Endothelial cell of umbilical vein (primary cell): ENCODE data around the gene BPIFA1. TPM values are rescaled to one million over a fixed set of nuclear protein-coding genes. Genes with fewer than 3 reads are reported as not detected.

Experiments
- BruUV-seq: library from RNA; stranded (reverse); fragments of 400-500 nt; replicated peaks from 2 replicates; lab custom pipeline; 2021; lab: Mats Ljungman, UMichigan
- CTCF ChIA-PET: fragments of 300-600, 350-600 bp; sonication (Branson Sonifier 250); formaldehyde crosslinking; loops from one replicate; lab custom pipeline; 2021; ENCODE audit warnings: antibody characterized with exemption, inconsistent platforms; lab: Charles Lee
- POLR2A ChIA-PET: fragments of 300-600, 350-600 bp; sonication (Branson Sonifier 250); formaldehyde crosslinking; loops from one replicate; lab custom pipeline; 2021; ENCODE audit warnings: antibody characterized with exemption, inconsistent platforms; lab: Charles Lee
- DNase-seq: peaks from one replicate; pipeline ENCODE4 v3.0.0-alpha.2; 2011; ENCODE audit warnings: low read depth, low spot score
- FAIRE-seq: peaks from 2 replicates; lab custom pipeline; 2011; peaks lifted over from hg19 to GRCh38; lab: Jason Lieb, UNC
- H2AFZ ChIP-seq: 2 replicates; pipeline ENCODE4 v1.6.0; 2012; ENCODE audit warnings: low read depth, low read length, control low read depth, inconsistent platforms
- H3K27ac ChIP-seq: 2 replicates; pipeline ENCODE4 v1.5.1; 2011; ENCODE audit warnings: low read depth, mild to moderate bottlenecking, control low read depth, low read length, moderate library complexity; ENCODE audit not compliant: insufficient read depth
- H3K27me3 ChIP-seq, 2 experiments: 2 replicates each; pipeline versions ENCODE4 v1.6.0 to v1.6.1; 2011; ENCODE audit warnings: low read length in 2 of 2, mixed read lengths in 1 of 2; ENCODE audit not compliant: control insufficient read depth in 2 of 2, insufficient read depth in 2 of 2
- H3K36me3 ChIP-seq, 2 experiments: 2 replicates in 1 of 2; 3 replicates in 1 of 2; pipeline ENCODE4 v1.5.1; 2011; ENCODE audit warnings: low read length in 2 of 2, mild to moderate bottlenecking in 1 of 2, moderate library complexity in 1 of 2; ENCODE audit not compliant: control insufficient read depth in 2 of 2, insufficient read depth in 2 of 2; ENCODE audit errors: extremely low read depth in 1 of 2
- H3K4me1 ChIP-seq: 3 replicates; pipeline ENCODE4 v1.5.1; 2011; ENCODE audit warnings: mild to moderate bottlenecking, low read length; ENCODE audit not compliant: control insufficient read depth, insufficient read depth; ENCODE audit errors: extremely low read depth
- H3K4me2 ChIP-seq: 2 replicates; pipeline ENCODE4 v1.6.1; 2011; ENCODE audit warnings: low read length, control low read depth, mixed read lengths; ENCODE audit not compliant: insufficient read depth
- H3K4me3 ChIP-seq, 3 experiments: fragments of 200-600 bp in 1 of 3; sonication (generic), shearing (Covaris generic) in 1 of 3; replicated peaks in 1 of 3; 2 replicates each; pipeline ENCODE4 v1.5.1; 2011 to 2016; ENCODE audit warnings: control low read depth in 3 of 3, low read length in 3 of 3, mild to moderate bottlenecking in 2 of 3, inconsistent platforms in 1 of 3, low read depth in 1 of 3, moderate library complexity in 1 of 3; ENCODE audit not compliant: insufficient read depth in 1 of 3
- H3K79me2 ChIP-seq: 2 replicates; pipeline ENCODE4 v1.6.0; 2012; ENCODE audit warnings: low read length, inconsistent platforms; ENCODE audit not compliant: control insufficient read depth, insufficient read depth
- H3K9ac ChIP-seq: replicated peaks from 2 replicates; pipeline ENCODE3; 2011; ENCODE audit warnings: low read length, control low read depth; ENCODE audit not compliant: insufficient read depth; ENCODE audit errors: extremely low read depth
- H3K9me1 ChIP-seq: replicated peaks from 3 replicates; pipeline ENCODE4 v1.6.0; 2011; ENCODE audit warnings: mild to moderate bottlenecking, low read length; ENCODE audit not compliant: control insufficient read depth, insufficient read depth; ENCODE audit errors: extremely low read depth
- H3K9me3 ChIP-seq: replicated peaks from 2 replicates; pipeline ENCODE4 v1.5.1; 2012; ENCODE audit warnings: low read length, inconsistent platforms; ENCODE audit not compliant: control insufficient read depth, insufficient read depth
- H4K20me1 ChIP-seq: replicated peaks from 2 replicates; pipeline ENCODE3; 2011; ENCODE audit warnings: mild to moderate bottlenecking, low read length; ENCODE audit not compliant: control insufficient read depth, insufficient read depth; ENCODE audit errors: extremely low read depth
- CTCF ChIP-seq, 2 donors: IDR thresholded peaks; 1 replicate in 1 of 2; 2 replicates in 1 of 2; pipeline ENCODE4 v1.5.1; 2011; ENCODE audit warnings: low read length in 2 of 2, mild to moderate bottlenecking in 2 of 2, moderate library complexity in 2 of 2, control low read depth in 1 of 2, inconsistent platforms in 1 of 2, low read depth in 1 of 2; ENCODE audit not compliant: insufficient read depth in 1 of 2; ENCODE audit errors: extremely low read depth in 1 of 2
- EZH2 ChIP-seq: IDR thresholded peaks from 2 replicates; pipeline ENCODE4 v1.6.1; 2012; ENCODE audit warnings: borderline replicate concordance, low read depth, mild to moderate bottlenecking, moderate library complexity, low read length, inconsistent platforms; ENCODE audit not compliant: severe bottlenecking
- FOS ChIP-seq: IDR thresholded peaks from 2 replicates; pipeline ENCODE4 v1.6.1; 2011; ENCODE audit warnings: mild to moderate bottlenecking, low read length, moderate library complexity, borderline replicate concordance; ENCODE audit not compliant: insufficient read depth
- GATA2 ChIP-seq: IDR thresholded peaks from 2 replicates; pipeline ENCODE4 v1.7.0; 2011; ENCODE audit warnings: low read depth, mild to moderate bottlenecking, moderate library complexity, mixed read lengths, low read length; ENCODE audit not compliant: insufficient read length, insufficient read depth
- JUN ChIP-seq: IDR thresholded peaks from 2 replicates; pipeline ENCODE4 v1.6.1; 2011; ENCODE audit warnings: borderline replicate concordance, low read depth; ENCODE audit not compliant: insufficient read length, insufficient read depth
- MAX ChIP-seq: IDR thresholded peaks from 2 replicates; pipeline ENCODE4 v1.6.1; 2011; ENCODE audit not compliant: insufficient read depth, insufficient read length
- MYC ChIP-seq: IDR thresholded peaks from one replicate; pipeline ENCODE4 v1.6.1; 2011; ENCODE audit warnings: mild to moderate bottlenecking, low read depth, low read length
- POLR2A ChIP-seq: IDR thresholded peaks from 2 replicates; pipeline ENCODE4 v1.6.1; 2012; ENCODE audit warnings: low read depth, mild to moderate bottlenecking, control low read depth, low read length
- POLR2AphosphoS5 ChIP-seq: IDR thresholded peaks from 2 replicates; pipeline ENCODE4 v1.6.1; 2012; ENCODE audit warnings: low read depth, mild to moderate bottlenecking, control low read depth, low read length, moderate library complexity; ENCODE audit not compliant: insufficient read depth
- dilution Hi-C: fragments of 300-500 bp; cut with MboI; formaldehyde crosslinking; loops from one replicate; pipeline ENCODE4 v1.15.0; 2019; ENCODE audit warnings: low sequenced_read_pairs; ENCODE audit not compliant: extremely low pct_ligation_motif_present
- intact Hi-C: fragments of 100-400 bp; cut with micrococcal nuclease; formaldehyde crosslinking; loops from one replicate; pipeline ENCODE4 v1.10.0; 2022
- polyA plus RNA-seq, 4 experiments: library from polyadenylated mRNA; depleted of rRNA in 3 of 4; stranded (reverse) in 3 of 4; unstranded in 1 of 4; fragments of >200 nt; gene quantifications; 2 replicates each; pipeline versions ENCODE4 v1.2.1 to v1.2.3, GENCODE V29; 2011 to 2012; ENCODE audit warnings: missing spikeins in 1 of 4
- total RNA-seq: library from RNA; stranded (reverse); gene quantifications from 2 replicates; pipeline ENCODE4 v1.2.3, GENCODE V29; 2021

Gene BPIFA1
- total and polyA plus RNA-seq, 2 donors (not counting 3 experiments of a cell fraction or from before 2014, with no cell fraction given), result not detected

- Histone ChIP-seq H3K27ac (no peak overlapping the region), H3K36me3 (no peaks in the 10 kb centered on the region), H3K9me1 (no peaks in the 10 kb centered on the region), H3K79me2 (no peaks in the 10 kb centered on the region), H3K27me3 (peaks cover 0 to 8% of the 10 kb centered on the region in 2 experiments), H4K20me1 (no peaks in the 10 kb centered on the region), H3K9ac (no peak overlapping the region), H3K4me2 (no peak overlapping the region), H3K4me1 (no peaks in the 10 kb centered on the region), H2AFZ (no peak overlapping the region), H3K4me3 (no peak overlapping the region), H3K9me3 (no peaks in the 10 kb centered on the region)
- dilution Hi-C loops (no loop called here), intact Hi-C loops (no loop called here)
- TF ChIP-seq MAX (no peak), POLR2A (no peak), POLR2AphosphoS5 (no peak), GATA2 (no peak), EZH2 (no peak), JUN (no peak), CTCF (IDR thresholded peaks at IDR 0.05; ENCODE audit: extremely low read depth in 1 of 2, insufficient read depth in 1 of 2, low read depth in 1 of 2, low read length in 2 of 2) (no peak), MYC (no peak), FOS (no peak)
- POLR2A ChIA-PET, result no interaction called here
- CTCF ChIA-PET, result interaction anchor here (0.5 to 1.5 kb wide), 3 partner anchors 13 to 374 kb away, joined by 3 read pairs; no protein-coding TSS in a partner anchor
- no TSS peak for BruUV-seq
- DNase-seq (no peak), FAIRE-seq (no peak)
Observed at GRCh38 chr20:33275871-33276270, 40.1 kb downstream of the BPIFA1 start.
